OCI-LY3 (cell line): ENCODE results near the gene TPI1.

Experiments used
- H2AFZ ChIP-seq: fragments of 200-600, 300-600 bp; shearing (Covaris generic); 2 replicates; pipeline ENCODE4 v1.6.0; 2014; ENCODE audit warnings: antibody characterized with exemption, low read depth, low read length
- H3K27ac ChIP-seq: fragments of 200-600, 300-600 bp; sonication (generic); 2 replicates; pipeline ENCODE4 v1.5.1; 2014; ENCODE audit warnings: mild to moderate bottlenecking, low read length, moderate library complexity, mixed read lengths
- H3K27me3 ChIP-seq: fragments of 200-600, 300-600 bp; sonication (generic); 2 replicates; pipeline ENCODE4 v1.6.1; 2014; ENCODE audit warnings: low read depth, low read length, mixed read lengths
- H3K36me3 ChIP-seq: fragments of 200-600, 300-600 bp; sonication (generic); replicated peaks from 2 replicates; pipeline ENCODE3; 2014; ENCODE audit warnings: low read depth, low read length, mixed read lengths
- H3K4me1 ChIP-seq: fragments of 300-600, 200-600 bp; sonication (generic); 2 replicates; pipeline ENCODE4 v1.6.1; 2014; ENCODE audit warnings: low read length, mixed read lengths
- H3K4me2 ChIP-seq: fragments of 200-600, 300-600 bp; sonication (generic); 2 replicates; pipeline ENCODE4 v1.6.1; 2014; ENCODE audit warnings: low read length, mixed read lengths
- H3K4me3 ChIP-seq: fragments of 300-600, 200-600 bp; sonication (generic); 2 replicates; pipeline ENCODE4 v1.5.1; 2014; ENCODE audit warnings: antibody characterized with exemption, mild to moderate bottlenecking, low read length, moderate library complexity
- H3K79me2 ChIP-seq: fragments of 300-600, 200-600 bp; shearing (Covaris generic); 2 replicates; pipeline ENCODE4 v1.6.1; 2014; ENCODE audit warnings: mild to moderate bottlenecking, low read length, mixed read lengths
- H3K9ac ChIP-seq: fragments of 300-600, 200-600 bp; shearing (Covaris generic); 2 replicates; pipeline ENCODE4 v1.6.0; 2014; ENCODE audit warnings: mild to moderate bottlenecking, low read length, moderate library complexity
- H3K9me3 ChIP-seq: fragments of 200-600, 300-600 bp; shearing (Covaris generic); 2 replicates; pipeline ENCODE4 v1.6.1; 2014; ENCODE audit warnings: low read length, mixed read lengths; ENCODE audit not compliant: insufficient read depth
- H4K20me1 ChIP-seq: fragments of 200-600, 300-600 bp; sonication (generic); 2 replicates; pipeline ENCODE4 v1.6.1; 2016; ENCODE audit warnings: low read length, mixed read lengths; ENCODE audit not compliant: insufficient read depth
- CTCF ChIP-seq: fragments of 200-600, 300-600 bp; sonication (generic); IDR thresholded peaks from 2 replicates; pipeline ENCODE4 v1.5.1; 2014; ENCODE audit warnings: antibody characterized with exemption, low read length, low read depth
- EZH2phosphoT487 ChIP-seq: fragments of 200-600 bp; shearing (Covaris generic); IDR thresholded peaks from 2 replicates; pipeline ENCODE4 v1.6.1; 2018; ENCODE audit warnings: antibody characterized with exemption, mixed run types, low read depth

TPI1 gene

GRCh38 chr12:6899427-6899826, 32.1 kb downstream of the TPI1 start:
- H2AFZ ChIP-seq: no peak overlapping the region
- H3K9me3 ChIP-seq: no peaks in the 10 kb centered on the region
- no peaks in the 10 kb centered on the region for H3K36me3 ChIP-seq
- H3K27ac ChIP-seq: no peak overlapping the region
- peaks cover 7% of the 10 kb centered on the region; the same call in 1 of the 2 replicates for H3K4me1 ChIP-seq
- no peaks in the 10 kb centered on the region for H3K27me3 ChIP-seq
- H3K9ac ChIP-seq: no peak overlapping the region
- no peaks in the 10 kb centered on the region for H3K79me2 ChIP-seq
- H3K4me2 ChIP-seq: no peak overlapping the region
- TF ChIP-seq CTCF (no peak), EZH2phosphoT487 (no peak)
- H3K4me3 ChIP-seq: no peak overlapping the region
- H4K20me1 ChIP-seq: no peaks in the 10 kb centered on the region

GRCh38 chr12:6899837-6900519, 32.6 kb downstream of the TPI1 start:
- H3K9me3 ChIP-seq: no peaks in the 10 kb centered on the region
- no peak overlapping the region for H3K4me2 ChIP-seq
- no peaks in the 10 kb centered on the region for H3K79me2 ChIP-seq
- H3K27ac ChIP-seq: no peak overlapping the region
- H3K36me3 ChIP-seq: no peaks in the 10 kb centered on the region
- H3K4me3 ChIP-seq: no peak overlapping the region
- H3K27me3 ChIP-seq: no peaks in the 10 kb centered on the region
- TF ChIP-seq CTCF (no peak), EZH2phosphoT487 (no peak)
- H3K4me1 ChIP-seq: peaks cover 7% of the 10 kb centered on the region; the same call in 1 of the 2 replicates
- no peaks in the 10 kb centered on the region for H4K20me1 ChIP-seq
- no peak overlapping the region for H3K9ac ChIP-seq
- H2AFZ ChIP-seq: no peak overlapping the region

- Histone ChIP-seq H2AFZ (no peak overlapping the region), H3K4me2 (no peak overlapping the region), H3K79me2 (no peaks in the 10 kb centered on the region), H3K4me3 (no peak overlapping the region), H3K36me3 (no peaks in the 10 kb centered on the region), H4K20me1 (no peaks in the 10 kb centered on the region), H3K27ac (no peak overlapping the region), H3K9ac (no peak overlapping the region), H3K4me1 (peaks cover 13% of the 10 kb centered on the region), H3K9me3 (no peaks in the 10 kb centered on the region), H3K27me3 (no peaks in the 10 kb centered on the region)
- TF ChIP-seq EZH2phosphoT487 (no peak), CTCF (no peak)
Measured at GRCh38 chr12:6902448-6902847, 35.1 kb downstream of the TPI1 start.

GRCh38 chr12:6903722-6904121, 36.4 kb downstream of the TPI1 start:
- H3K9me3 ChIP-seq: no peaks in the 10 kb centered on the region
- H3K27me3 ChIP-seq: no peaks in the 10 kb centered on the region
- H4K20me1 ChIP-seq: no peaks in the 10 kb centered on the region
- no peak overlapping the region for H3K9ac ChIP-seq
- no peak overlapping the region for H3K27ac ChIP-seq
- H3K36me3 ChIP-seq: no peaks in the 10 kb centered on the region
- peak overlapping the region; percentile 88; the same call in 1 of the 2 replicates for H3K4me3 ChIP-seq
- peak overlapping the region; percentile 89 for H3K4me2 ChIP-seq
- no peaks in the 10 kb centered on the region for H3K79me2 ChIP-seq
- TF ChIP-seq CTCF (no peak), EZH2phosphoT487 (no peak)
- peaks cover 13% of the 10 kb centered on the region for H3K4me1 ChIP-seq
- peak overlapping the region; percentile 94 for H2AFZ ChIP-seq
